Nephron progenitor cell (in vitro differentiated cells): ENCODE data around the gene ENOX1.

Source experiments
- DNase-seq: peaks from one replicate; pipeline ENCODE4 v3.0.0; 2021
- H3K27ac Mint-ChIP-seq: 2 replicates; pipeline ENCODE4 v1.8.0; 2021; ENCODE audit warnings: mild to moderate bottlenecking, moderate library complexity, mixed read lengths
- H3K27me3 Mint-ChIP-seq: 2 replicates; pipeline ENCODE4 v1.8.0; 2021; ENCODE audit warnings: mild to moderate bottlenecking, low read depth, mixed read lengths; ENCODE audit not compliant: poor library complexity
- H3K36me3 Mint-ChIP-seq: 2 replicates; pipeline ENCODE4 v1.8.0; 2021; ENCODE audit warnings: low read depth, mixed read lengths
- H3K4me1 Mint-ChIP-seq: 2 replicates; pipeline ENCODE4 v1.8.0; 2021; ENCODE audit warnings: mixed read lengths
- H3K4me3 Mint-ChIP-seq: 2 replicates; pipeline ENCODE4 v1.8.0; 2021; ENCODE audit warnings: mild to moderate bottlenecking, moderate library complexity, mixed read lengths
- H3K9me3 Mint-ChIP-seq: 2 replicates; pipeline ENCODE4 v1.8.0; 2021; ENCODE audit warnings: mild to moderate bottlenecking, moderate library complexity, mixed read lengths
- TF ChIP-seq, protein P1 (sequence below): fragments of 200-600 bp; sonication (generic); IDR thresholded peaks from 2 replicates; pipeline ENCODE4 v1.5.0; 2021; ENCODE audit warnings: antibody characterized with exemption

Gene ENOX1

DNA sequence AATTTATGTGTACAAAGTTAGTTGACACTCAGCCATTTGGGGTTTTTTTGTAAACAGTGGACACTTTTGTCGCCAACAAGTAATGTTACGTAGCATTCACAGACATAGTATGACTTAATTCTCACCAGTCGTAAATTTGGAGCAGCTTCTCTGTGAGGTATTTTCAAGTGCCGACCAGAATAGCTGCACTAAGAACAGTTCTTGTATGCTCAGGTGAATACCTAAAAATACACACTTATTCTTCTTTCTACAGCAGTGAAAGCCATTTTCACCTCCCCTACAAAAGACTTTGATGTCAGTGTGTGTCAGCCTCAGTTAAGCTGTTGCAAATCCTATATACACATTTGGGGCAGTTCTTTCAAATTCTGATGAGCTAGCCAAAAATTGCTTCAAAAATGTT lies 206.5 kb downstream of the ENOX1 start:
- TF ChIP-seq, protein P1, sequence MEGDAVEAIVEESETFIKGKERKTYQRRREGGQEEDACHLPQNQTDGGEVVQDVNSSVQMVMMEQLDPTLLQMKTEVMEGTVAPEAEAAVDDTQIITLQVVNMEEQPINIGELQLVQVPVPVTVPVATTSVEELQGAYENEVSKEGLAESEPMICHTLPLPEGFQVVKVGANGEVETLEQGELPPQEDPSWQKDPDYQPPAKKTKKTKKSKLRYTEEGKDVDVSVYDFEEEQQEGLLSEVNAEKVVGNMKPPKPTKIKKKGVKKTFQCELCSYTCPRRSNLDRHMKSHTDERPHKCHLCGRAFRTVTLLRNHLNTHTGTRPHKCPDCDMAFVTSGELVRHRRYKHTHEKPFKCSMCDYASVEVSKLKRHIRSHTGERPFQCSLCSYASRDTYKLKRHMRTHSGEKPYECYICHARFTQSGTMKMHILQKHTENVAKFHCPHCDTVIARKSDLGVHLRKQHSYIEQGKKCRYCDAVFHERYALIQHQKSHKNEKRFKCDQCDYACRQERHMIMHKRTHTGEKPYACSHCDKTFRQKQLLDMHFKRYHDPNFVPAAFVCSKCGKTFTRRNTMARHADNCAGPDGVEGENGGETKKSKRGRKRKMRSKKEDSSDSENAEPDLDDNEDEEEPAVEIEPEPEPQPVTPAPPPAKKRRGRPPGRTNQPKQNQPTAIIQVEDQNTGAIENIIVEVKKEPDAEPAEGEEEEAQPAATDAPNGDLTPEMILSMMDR, result no peak
- Mint-ChIP-seq H3K27ac (no peak overlapping the region), H3K36me3 (no peaks in the 10 kb centered on the region), H3K4me1 (no peaks in the 10 kb centered on the region), H3K27me3 (no peaks in the 10 kb centered on the region), H3K4me3 (no peak overlapping the region), H3K9me3 (no peaks in the 10 kb centered on the region)
- DNase-seq, result no peak

DNA sequence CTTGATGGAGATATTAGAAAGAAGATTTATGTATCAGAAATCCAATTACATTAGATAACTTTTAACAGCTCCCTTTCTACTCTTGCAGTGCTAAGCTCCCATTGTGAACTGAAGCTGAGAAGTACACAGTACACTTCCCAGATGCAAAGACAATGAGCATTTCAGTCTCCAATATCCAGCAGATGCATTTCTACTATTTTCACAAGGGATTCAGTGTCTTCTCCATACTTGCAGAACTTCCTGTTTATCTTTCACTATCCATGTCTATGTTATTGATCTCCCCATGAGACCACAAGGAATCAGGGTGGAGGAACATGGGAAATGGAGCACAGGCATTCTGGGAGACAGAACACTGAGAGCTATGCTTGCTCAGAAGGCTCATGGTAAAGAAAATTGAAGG lies 207.5 kb downstream of the ENOX1 start:
- Mint-ChIP-seq H3K36me3 (no peaks in the 10 kb centered on the region), H3K27me3 (no peaks in the 10 kb centered on the region), H3K9me3 (no peaks in the 10 kb centered on the region), H3K4me1 (no peaks in the 10 kb centered on the region), H3K27ac (no peak overlapping the region), H3K4me3 (no peak overlapping the region)
- DNase-seq, result no peak
- TF ChIP-seq, protein P1, result no peak

DNA sequence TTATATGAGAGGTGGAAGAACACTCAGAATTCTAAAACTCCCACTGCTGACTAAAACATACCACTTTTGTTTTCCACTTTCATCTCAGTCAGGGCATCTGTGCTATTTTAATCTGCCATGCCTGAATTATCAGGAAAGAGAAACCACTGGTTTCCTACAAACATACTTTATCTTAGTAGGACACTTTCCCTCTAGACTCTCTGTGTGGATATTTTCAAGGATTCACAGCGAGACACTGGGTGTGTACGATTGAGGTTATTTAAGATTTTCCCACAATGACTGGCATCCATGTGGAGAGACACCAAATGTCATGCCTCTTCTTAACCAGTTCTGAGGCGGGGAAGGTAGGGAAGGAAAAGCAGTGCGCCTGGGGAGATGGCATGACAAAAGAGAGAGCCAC lies 212.2 kb downstream of the ENOX1 start:
- no peaks in the 10 kb centered on the region for H3K27me3 Mint-ChIP-seq
- H3K9me3 Mint-ChIP-seq, result no peaks in the 10 kb centered on the region
- peaks cover 6% of the 10 kb centered on the region for H3K4me1 Mint-ChIP-seq
- DNase-seq, result no peak
- TF ChIP-seq, protein P1, result no peak
- H3K27ac Mint-ChIP-seq, result no peak overlapping the region
- no peak overlapping the region for H3K4me3 Mint-ChIP-seq
- H3K36me3 Mint-ChIP-seq, result no peaks in the 10 kb centered on the region

DNA sequence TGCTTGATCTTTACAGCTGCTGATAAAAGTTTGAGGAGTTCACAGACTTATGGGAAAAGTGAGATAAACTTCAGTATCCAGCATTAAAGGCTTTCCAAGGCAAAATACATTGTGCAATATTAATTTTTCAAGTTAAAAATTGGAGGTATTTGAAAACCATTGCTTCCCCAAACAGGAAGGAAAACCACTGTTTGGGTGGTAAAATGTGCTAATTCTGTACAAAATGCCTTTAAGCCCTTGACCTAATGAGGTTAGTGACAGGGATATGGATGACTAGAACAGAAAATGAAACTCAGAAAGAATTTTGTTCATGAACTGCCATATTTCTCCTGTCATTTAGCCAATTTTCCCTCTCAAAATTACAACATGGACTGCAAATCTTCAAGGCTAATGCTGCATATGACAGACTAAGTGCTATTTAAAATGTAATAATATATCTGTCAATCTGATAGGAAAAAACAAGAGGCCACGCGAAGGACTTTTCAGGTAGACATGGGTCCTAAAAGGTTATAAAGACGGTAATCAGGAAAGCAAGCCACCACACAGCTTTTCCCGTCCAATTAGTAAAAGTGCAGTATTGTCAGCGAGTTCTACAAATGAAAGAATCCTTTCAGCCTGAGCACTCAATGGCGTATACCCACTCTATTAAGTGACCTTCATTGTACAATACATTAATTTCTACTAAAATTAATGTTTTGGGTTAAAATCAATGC lies 212.8 kb downstream of the ENOX1 start:
- TF ChIP-seq, protein P1, result no peak
- H3K27ac Mint-ChIP-seq, result no peak overlapping the region
- no peak overlapping the region for H3K4me3 Mint-ChIP-seq
- H3K36me3 Mint-ChIP-seq, result no peaks in the 10 kb centered on the region
- no peaks in the 10 kb centered on the region for H3K27me3 Mint-ChIP-seq
- H3K4me1 Mint-ChIP-seq, result peaks cover 6% of the 10 kb centered on the region
- DNase-seq, result no peak
- no peaks in the 10 kb centered on the region for H3K9me3 Mint-ChIP-seq

DNA sequence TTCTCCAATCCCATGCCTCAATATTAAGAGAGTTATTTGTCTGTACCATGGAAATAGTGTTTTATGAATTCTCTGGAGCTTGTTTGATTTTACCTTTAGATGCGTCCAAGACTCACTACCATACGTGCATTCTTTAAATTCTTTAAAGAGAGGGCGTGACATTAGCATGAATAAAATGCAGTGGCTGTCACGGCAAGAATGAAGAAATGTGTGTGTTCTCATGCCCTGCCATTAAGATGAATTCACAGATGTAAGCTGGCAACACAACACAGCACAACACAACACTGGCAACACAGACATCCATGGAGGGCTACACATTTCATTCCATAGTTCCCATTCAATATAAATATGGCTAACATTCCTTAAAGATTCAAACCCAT lies 213.4 kb downstream of the ENOX1 start:
- no peaks in the 10 kb centered on the region for H3K9me3 Mint-ChIP-seq
- DNase-seq, result no peak
- H3K36me3 Mint-ChIP-seq, result no peaks in the 10 kb centered on the region
- H3K4me1 Mint-ChIP-seq, result peaks cover 6% of the 10 kb centered on the region
- H3K27me3 Mint-ChIP-seq, result no peaks in the 10 kb centered on the region
- H3K27ac Mint-ChIP-seq, result no peak overlapping the region
- TF ChIP-seq, protein P1, result no peak
- no peak overlapping the region for H3K4me3 Mint-ChIP-seq

DNA sequence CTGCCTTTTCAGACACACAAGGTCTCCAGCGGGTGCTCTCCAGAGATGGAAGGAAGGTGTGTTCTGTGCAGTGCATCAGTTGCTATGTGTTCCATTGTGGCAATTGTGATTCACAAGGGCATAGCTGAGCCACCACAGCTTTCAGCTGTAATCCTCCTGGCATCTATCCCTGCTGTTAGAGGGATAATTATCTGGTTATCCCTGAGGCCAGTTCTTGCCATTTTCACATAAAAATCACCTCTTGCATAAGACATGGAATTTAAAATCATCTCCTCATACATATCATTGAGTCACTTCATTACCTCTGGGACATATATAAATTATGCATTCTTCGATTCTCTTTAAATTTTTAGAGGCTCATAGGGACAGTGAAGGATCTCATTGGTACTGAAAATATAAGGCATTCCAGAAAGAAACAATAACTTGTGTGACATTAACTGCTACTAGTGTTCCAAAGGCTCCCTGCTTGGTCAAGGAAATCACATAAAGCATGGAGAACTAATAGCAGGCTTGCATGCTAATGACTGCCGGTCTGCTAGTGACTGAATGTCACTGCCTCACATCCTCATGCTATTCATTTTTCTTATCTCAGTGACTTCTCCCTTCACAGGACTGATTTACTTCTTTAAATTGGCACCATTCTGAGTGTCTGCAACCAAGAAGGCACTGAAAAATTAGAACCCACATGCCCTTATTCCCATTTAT lies 214.0 kb downstream of the ENOX1 start:
- no peaks in the 10 kb centered on the region for H3K27me3 Mint-ChIP-seq
- H3K9me3 Mint-ChIP-seq, result no peaks in the 10 kb centered on the region
- no peaks in the 10 kb centered on the region for H3K36me3 Mint-ChIP-seq
- no peak overlapping the region for H3K4me3 Mint-ChIP-seq
- H3K27ac Mint-ChIP-seq, result no peak overlapping the region
- TF ChIP-seq, protein P1, result no peak
- peaks cover 6% of the 10 kb centered on the region for H3K4me1 Mint-ChIP-seq
- DNase-seq, result no peak
